ENCODE results near the gene CD300LD.

Gene CD300LD

GRCh38 chr17:74595037-74595750 lies 3.1 kb upstream of the CD300LD start:
- H3K79me2 ChIP-seq (ENCODE audit: control insufficient read depth, insufficient read depth, low read length, poor library complexity), result no peaks in the 10 kb centered on the region
- no peak overlapping the region for H2AFZ ChIP-seq (ENCODE audit: insufficient read depth, low read length, poor library complexity)
- H3K18ac ChIP-seq (ENCODE audit: low read length), result no peak overlapping the region
- no peak overlapping the region for H3K4me3 ChIP-seq (ENCODE audit: low read depth, low read length)
- H4K12ac ChIP-seq (ENCODE audit: low read depth, low read length), result no peak overlapping the region
- H3K4me2 ChIP-seq (ENCODE audit: low read length), result no peak overlapping the region
- no peak overlapping the region for H4K91ac ChIP-seq (ENCODE audit: low read depth, low read length)
- no peaks in the 10 kb centered on the region for H3K27me3 ChIP-seq (ENCODE audit: insufficient read depth, low read length)
- H3K27ac ChIP-seq (ENCODE audit: low read depth, low read length), result no peak overlapping the region
- no peak overlapping the region for H3K14ac ChIP-seq (ENCODE audit: low read length)
- H4K8ac ChIP-seq (ENCODE audit: low read depth, low read length), result no peak overlapping the region
- H3K23ac ChIP-seq (ENCODE audit: low read length), result no peak overlapping the region
- H2BK120ac ChIP-seq (ENCODE audit: insufficient read depth, low read length, poor library complexity), result no peak overlapping the region
- no peak for DNase-seq
- H2AK5ac ChIP-seq (ENCODE audit: low read length), result no peak overlapping the region
- no peaks in the 10 kb centered on the region for H3K79me1 ChIP-seq (ENCODE audit: low read length)
- no peak overlapping the region for H2BK5ac ChIP-seq (ENCODE audit: low read depth, low read length, poor library complexity)
- H3K4me1 ChIP-seq (ENCODE audit: control insufficient read depth in 1 of 2, insufficient read depth in 2 of 2, low read length in 2 of 2), result peaks cover 0 to 2% of the 10 kb centered on the region in 2 experiments
- no CpG with 5 or more reads among the region's 6 CpGs for WGBS (ENCODE audit: extremely low coverage, insufficient coverage, insufficient read length)
- H3K9me3 ChIP-seq (ENCODE audit: insufficient read depth, low read depth, low read length), result no peaks in the 10 kb centered on the region
- no peak overlapping the region for H3K9ac ChIP-seq (ENCODE audit: low read length)
- no peaks in the 10 kb centered on the region for H3K36me3 ChIP-seq (ENCODE audit: control insufficient read depth in 1 of 2, insufficient read depth in 2 of 2, low read length in 2 of 2)
- H3K4ac ChIP-seq (ENCODE audit: low read depth, low read length), result no peak overlapping the region
- H2BK12ac ChIP-seq (ENCODE audit: low read length), result no peak overlapping the region

DNA sequence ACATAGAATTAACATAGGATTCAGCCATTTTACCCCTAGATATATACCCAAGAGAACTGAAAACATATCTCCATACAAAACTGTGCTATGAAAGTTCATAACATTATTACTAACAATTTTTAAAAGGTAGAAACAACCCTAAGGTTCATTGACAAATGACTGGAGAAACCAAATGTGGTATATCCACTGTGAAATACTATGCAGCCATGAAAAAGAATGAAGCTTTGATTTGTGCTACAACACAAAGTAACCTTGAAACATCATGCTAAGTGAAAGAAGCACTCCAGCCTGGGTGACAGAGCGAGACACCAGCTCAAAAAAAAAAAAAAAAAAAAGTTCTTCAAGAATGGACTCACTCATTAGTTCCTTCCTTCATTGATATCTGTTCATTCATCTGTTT lies 580 bp downstream of the CD300LD start:
- Histone ChIP-seq H3K4me3 (ENCODE audit: low read depth, low read length) (no peak overlapping the region), H3K79me1 (ENCODE audit: low read length) (no peaks in the 10 kb centered on the region), H3K4me2 (ENCODE audit: low read length) (no peak overlapping the region), H3K4me1 (ENCODE audit: control insufficient read depth in 1 of 2, insufficient read depth in 2 of 2, low read length in 2 of 2) (peaks cover 0 to 2% of the 10 kb centered on the region in 2 experiments), H2BK120ac (ENCODE audit: insufficient read depth, low read length, poor library complexity) (no peak overlapping the region), H4K8ac (ENCODE audit: low read depth, low read length) (no peak overlapping the region), H3K27ac (ENCODE audit: low read depth, low read length) (no peak overlapping the region), H3K27me3 (ENCODE audit: insufficient read depth, low read length) (no peaks in the 10 kb centered on the region), H2AK5ac (ENCODE audit: low read length) (no peak overlapping the region), H3K14ac (ENCODE audit: low read length) (no peak overlapping the region), H2BK5ac (ENCODE audit: low read depth, low read length, poor library complexity) (no peak overlapping the region), H3K79me2 (ENCODE audit: control insufficient read depth, insufficient read depth, low read length, poor library complexity) (no peaks in the 10 kb centered on the region), H3K4ac (ENCODE audit: low read depth, low read length) (no peak overlapping the region), H3K23ac (ENCODE audit: low read length) (no peak overlapping the region), H3K36me3 (ENCODE audit: control insufficient read depth in 1 of 2, insufficient read depth in 2 of 2, low read length in 2 of 2) (no peaks in the 10 kb centered on the region), H4K91ac (ENCODE audit: low read depth, low read length) (no peak overlapping the region), H3K18ac (ENCODE audit: low read length) (no peak overlapping the region), H2AFZ (ENCODE audit: insufficient read depth, low read length, poor library complexity) (no peak overlapping the region), H3K9ac (ENCODE audit: low read length) (no peak overlapping the region), H4K12ac (ENCODE audit: low read depth, low read length) (no peak overlapping the region), H2BK12ac (ENCODE audit: low read length) (no peak overlapping the region), H3K9me3 (ENCODE audit: insufficient read depth, low read depth, low read length) (no peaks in the 10 kb centered on the region)
- no CpG with 5 or more reads among the region's 1 CpG for WGBS (ENCODE audit: extremely low coverage, insufficient coverage, insufficient read length)
- no peak for DNase-seq

DNA sequence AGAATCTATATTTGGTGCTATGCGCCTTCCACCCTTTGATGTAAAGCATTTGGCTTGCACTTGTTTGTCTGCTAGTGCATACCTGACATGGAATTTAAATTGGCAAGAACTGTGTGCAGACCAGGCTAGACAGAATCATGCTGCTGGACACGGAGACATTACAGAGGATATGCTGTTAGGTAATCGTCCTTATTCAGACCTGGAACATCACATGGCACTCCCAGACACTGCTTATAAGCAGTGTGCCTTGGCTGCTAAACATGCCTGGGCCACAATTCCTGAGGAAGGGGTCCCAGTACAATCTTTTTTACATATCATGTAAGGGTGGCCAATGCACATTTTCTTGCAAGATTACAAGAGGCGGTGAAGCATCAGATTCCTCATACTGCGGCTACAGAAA lies 6.4 kb downstream of the CD300LD start:
- Histone ChIP-seq H3K23ac (ENCODE audit: low read length) (no peak overlapping the region), H2AFZ (ENCODE audit: insufficient read depth, low read length, poor library complexity) (no peak overlapping the region), H4K12ac (ENCODE audit: low read depth, low read length) (no peak overlapping the region), H3K4me1 (ENCODE audit: control insufficient read depth in 1 of 2, insufficient read depth in 2 of 2, low read length in 2 of 2) (no peaks in the 10 kb centered on the region), H3K27ac (ENCODE audit: low read depth, low read length) (no peak overlapping the region), H3K27me3 (ENCODE audit: insufficient read depth, low read length) (no peaks in the 10 kb centered on the region), H3K79me1 (ENCODE audit: low read length) (no peaks in the 10 kb centered on the region), H3K79me2 (ENCODE audit: control insufficient read depth, insufficient read depth, low read length, poor library complexity) (no peaks in the 10 kb centered on the region), H3K4me2 (ENCODE audit: low read length) (no peak overlapping the region), H3K4me3 (ENCODE audit: low read depth, low read length) (no peak overlapping the region), H3K18ac (ENCODE audit: low read length) (no peak overlapping the region), H4K8ac (ENCODE audit: low read depth, low read length) (no peak overlapping the region), H3K14ac (ENCODE audit: low read length) (no peak overlapping the region), H3K4ac (ENCODE audit: low read depth, low read length) (no peak overlapping the region), H2BK5ac (ENCODE audit: low read depth, low read length, poor library complexity) (no peak overlapping the region), H2BK12ac (ENCODE audit: low read length) (no peak overlapping the region), H3K9ac (ENCODE audit: low read length) (no peak overlapping the region), H2BK120ac (ENCODE audit: insufficient read depth, low read length, poor library complexity) (no peak overlapping the region), H2AK5ac (ENCODE audit: low read length) (no peak overlapping the region), H3K36me3 (ENCODE audit: control insufficient read depth in 1 of 2, insufficient read depth in 2 of 2, low read length in 2 of 2) (no peaks in the 10 kb centered on the region), H4K91ac (ENCODE audit: low read depth, low read length) (no peak overlapping the region), H3K9me3 (ENCODE audit: insufficient read depth, low read depth, low read length) (peaks cover 18% of the 10 kb centered on the region)
- no CpG with 5 or more reads among the region's 5 CpGs for WGBS (ENCODE audit: extremely low coverage, insufficient coverage, insufficient read length)
- DNase-seq, result no peak

GRCh38 chr17:74584292-74585060 lies 7.6 kb downstream of the CD300LD start:
- H2BK12ac ChIP-seq (ENCODE audit: low read length), result no peak overlapping the region
- no peaks in the 10 kb centered on the region for H3K36me3 ChIP-seq (ENCODE audit: control insufficient read depth in 1 of 2, insufficient read depth in 2 of 2, low read length in 2 of 2)
- H3K4me3 ChIP-seq (ENCODE audit: low read depth, low read length), result no peak overlapping the region
- H3K79me2 ChIP-seq (ENCODE audit: control insufficient read depth, insufficient read depth, low read length, poor library complexity), result no peaks in the 10 kb centered on the region
- H2BK5ac ChIP-seq (ENCODE audit: low read depth, low read length, poor library complexity), result no peak overlapping the region
- no peak overlapping the region for H4K8ac ChIP-seq (ENCODE audit: low read depth, low read length)
- no peaks in the 10 kb centered on the region for H3K27me3 ChIP-seq (ENCODE audit: insufficient read depth, low read length)
- no peak overlapping the region for H3K14ac ChIP-seq (ENCODE audit: low read length)
- H3K4ac ChIP-seq (ENCODE audit: low read depth, low read length), result no peak overlapping the region
- no peak for DNase-seq
- H2AK5ac ChIP-seq (ENCODE audit: low read length), result no peak overlapping the region
- H3K9me3 ChIP-seq (ENCODE audit: insufficient read depth, low read depth, low read length), result peaks cover 18% of the 10 kb centered on the region
- H3K23ac ChIP-seq (ENCODE audit: low read length), result no peak overlapping the region
- no peak overlapping the region for H4K12ac ChIP-seq (ENCODE audit: low read depth, low read length)
- no peak overlapping the region for H2AFZ ChIP-seq (ENCODE audit: insufficient read depth, low read length, poor library complexity)
- H2BK120ac ChIP-seq (ENCODE audit: insufficient read depth, low read length, poor library complexity), result no peak overlapping the region
- no peaks in the 10 kb centered on the region for H3K79me1 ChIP-seq (ENCODE audit: low read length)
- H4K91ac ChIP-seq (ENCODE audit: low read depth, low read length), result no peak overlapping the region
- H3K4me1 ChIP-seq (ENCODE audit: control insufficient read depth in 1 of 2, insufficient read depth in 2 of 2, low read length in 2 of 2), result no peaks in the 10 kb centered on the region
- H3K9ac ChIP-seq (ENCODE audit: low read length), result no peak overlapping the region
- no peak overlapping the region for H3K18ac ChIP-seq (ENCODE audit: low read length)
- no CpG with 5 or more reads among the region's 14 CpGs for WGBS (ENCODE audit: extremely low coverage, insufficient coverage, insufficient read length)
- no peak overlapping the region for H3K4me2 ChIP-seq (ENCODE audit: low read length)
- H3K27ac ChIP-seq (ENCODE audit: low read depth, low read length), result no peak overlapping the region

Measured in trophoblast cell (in vitro differentiated cells and primary cell).